Measurements from ENCODE around the gene ST6GALNAC1. TPM values are rescaled to one million over a fixed set of nuclear protein-coding genes. Genes with fewer than 3 reads are reported as not detected.
"Not testable (repeated sequence)": the region's sequence is repeated elsewhere in the genome, so short reads cannot be mapped to it uniquely, and the experiment has no call there.

ST6GALNAC1 gene
- total RNA-seq, 2 experiments from 2014 or later, result not detected

DNA sequence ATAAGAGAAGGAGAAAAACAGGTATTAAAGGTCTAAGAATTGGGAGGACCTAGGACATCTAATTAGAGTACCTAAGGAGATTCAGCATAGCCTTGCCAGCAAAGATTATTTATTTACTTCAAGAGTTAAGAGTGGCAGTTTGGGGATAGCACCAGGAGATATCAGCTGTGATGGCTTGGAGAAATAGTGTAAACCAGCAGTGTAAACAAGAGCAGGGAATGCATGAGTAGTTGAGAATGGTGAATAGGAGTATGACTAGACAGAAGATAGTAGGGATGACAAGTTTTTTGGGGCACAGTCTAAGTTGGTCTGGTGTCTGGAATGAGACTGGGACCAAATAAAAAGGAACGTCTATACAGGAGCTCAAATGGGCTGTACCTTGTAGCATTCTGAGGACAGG, 36.9 kb downstream of the ST6GALNAC1 start:
- DNase-seq; H3K27ac Mint-ChIP-seq; H3K36me3 Mint-ChIP-seq (ENCODE audit: low read depth); ATAC-seq; H3K4me1 Mint-ChIP-seq (ENCODE audit: low read depth); H3K27me3 Mint-ChIP-seq (ENCODE audit: low read depth); H3K4me3 Mint-ChIP-seq; CTCF ChIA-PET; H3K9me3 Mint-ChIP-seq (ENCODE audit: insufficient read depth); POLR2A ChIA-PET: not testable (repeated sequence)

DNA sequence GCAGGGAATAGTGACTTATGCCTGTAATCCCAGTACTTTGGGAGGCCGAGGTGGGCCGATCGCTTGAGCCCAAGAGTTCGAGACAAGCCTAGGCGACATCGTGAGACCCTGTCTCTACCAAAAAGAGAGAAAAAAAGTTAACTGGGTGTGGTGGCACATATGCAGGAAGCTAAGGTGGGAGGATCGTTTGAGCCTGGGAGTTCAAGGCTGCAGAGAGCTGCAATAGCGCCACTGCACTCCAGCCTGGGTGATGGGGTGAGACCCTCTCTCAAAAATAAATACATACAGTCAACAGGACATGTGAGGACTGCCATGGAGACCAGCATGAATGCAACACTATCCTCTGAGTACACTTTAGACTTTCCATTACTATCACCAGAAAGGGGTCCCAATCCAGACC, 42.5 kb downstream of the ST6GALNAC1 start:
- CTCF ChIA-PET, result interaction anchor here (1.0 to 2.5 kb wide), 4 partner anchors 13 to 77 kb away, joined by 3 to 7 read pairs (median 3); no protein-coding TSS in a partner anchor

GRCh38 chr17:76599694-76600460, 43.7 kb downstream of the ST6GALNAC1 start:
- peaks cover 14% of the 10 kb centered on the region for H3K4me1 Mint-ChIP-seq (ENCODE audit: low read depth)
- no peak overlapping the region for H3K27ac Mint-ChIP-seq
- ChIA-PET POLR2A (interaction anchor here (0.6 to 0.9 kb wide), 2 partner anchors 13 to 43 kb away, joined by 3 to 4 read pairs; no protein-coding TSS in a partner anchor), CTCF (interaction anchor here (1.2 to 2.5 kb wide), 2 partner anchors 24 to 76 kb away, joined by 3 to 7 read pairs; no protein-coding TSS in a partner anchor)
- no peak overlapping the region for H3K4me3 Mint-ChIP-seq
- H3K9me3 Mint-ChIP-seq (ENCODE audit: insufficient read depth), result no peaks in the 10 kb centered on the region
- peaks cover 14% of the 10 kb centered on the region for H3K27me3 Mint-ChIP-seq (ENCODE audit: low read depth)
- no peak for ATAC-seq
- no peak for DNase-seq
- H3K36me3 Mint-ChIP-seq (ENCODE audit: low read depth), result peaks cover 4% of the 10 kb centered on the region

More for the DNA sequence above, 42.5 kb downstream of the ST6GALNAC1 start:
- H3K4me3 Mint-ChIP-seq, result no peak overlapping the region
- ATAC-seq (no peak), DNase-seq (no peak)
- POLR2A ChIA-PET, result no interaction called here
- H3K4me1 Mint-ChIP-seq (ENCODE audit: low read depth), result peaks cover 14% of the 10 kb centered on the region
- no peak overlapping the region for H3K27ac Mint-ChIP-seq
- H3K27me3 Mint-ChIP-seq (ENCODE audit: low read depth), result peaks cover 16% of the 10 kb centered on the region
- peaks cover 4% of the 10 kb centered on the region for H3K36me3 Mint-ChIP-seq (ENCODE audit: low read depth)
- no peaks in the 10 kb centered on the region for H3K9me3 Mint-ChIP-seq (ENCODE audit: insufficient read depth)

GRCh38 chr17:76598004-76598439, 45.5 kb downstream of the ST6GALNAC1 start:
- Mint-ChIP-seq H3K27me3 (ENCODE audit: low read depth) (peaks cover 19% of the 10 kb centered on the region), H3K4me1 (ENCODE audit: low read depth) (peaks cover 14% of the 10 kb centered on the region), H3K36me3 (ENCODE audit: low read depth) (peaks cover 4% of the 10 kb centered on the region), H3K27ac (no peak overlapping the region), H3K9me3 (ENCODE audit: insufficient read depth) (no peaks in the 10 kb centered on the region), H3K4me3 (no peak overlapping the region)
- ChIA-PET POLR2A (no interaction called here), CTCF (interaction anchor here (0.6 to 2.2 kb wide), 4 partner anchors 40 to 84 kb away, joined by 3 to 7 read pairs (median 4); partner anchors contain the start of gene PRCD)
- DNase-seq, result no peak
- no peak for ATAC-seq

- H3K4me3 Mint-ChIP-seq, result no peak overlapping the region
- H3K36me3 Mint-ChIP-seq (ENCODE audit: low read depth), result peaks cover 4% of the 10 kb centered on the region
Observed at GRCh38 chr17:76597156-76598003, 46.2 kb downstream of the ST6GALNAC1 start.

GRCh38 chr17:76594690-76595089, 48.9 kb downstream of the ST6GALNAC1 start:
- no peak for DNase-seq
- ChIA-PET POLR2A (interaction anchor here (0.6 kb wide), 1 partner anchor 10 kb away, joined by 3 read pairs; no protein-coding TSS in a partner anchor), CTCF (interaction anchor here (1.1 to 1.8 kb wide), 3 partner anchors 30 to 87 kb away, joined by 3 to 15 read pairs (median 4); no protein-coding TSS in a partner anchor)
- Mint-ChIP-seq H3K36me3 (ENCODE audit: low read depth) (no peaks in the 10 kb centered on the region), H3K4me3 (no peak overlapping the region), H3K9me3 (ENCODE audit: insufficient read depth) (no peaks in the 10 kb centered on the region), H3K27me3 (ENCODE audit: low read depth) (peaks cover 18% of the 10 kb centered on the region), H3K4me1 (ENCODE audit: low read depth) (no peaks in the 10 kb centered on the region), H3K27ac (no peak overlapping the region)
- ATAC-seq, result no peak

More at GRCh38 chr17:76597156-76598003, 46.2 kb downstream of the ST6GALNAC1 start:
- DNase-seq (no peak), ATAC-seq (no peak)
- Mint-ChIP-seq H3K27me3 (ENCODE audit: low read depth) (peaks cover 17% of the 10 kb centered on the region), H3K4me1 (ENCODE audit: low read depth) (peaks cover 14% of the 10 kb centered on the region), H3K27ac (no peak overlapping the region), H3K9me3 (ENCODE audit: insufficient read depth) (no peaks in the 10 kb centered on the region)
- CTCF ChIA-PET, result interaction anchor here (0.6 to 2.2 kb wide), 2 partner anchors 57 to 75 kb away, joined by 3 to 7 read pairs; partner anchors contain the start of gene PRCD
- POLR2A ChIA-PET, result no interaction called here

GRCh38 chr17:76593959-76594358, 49.6 kb downstream of the ST6GALNAC1 start:
- ATAC-seq (no peak), DNase-seq (no peak)
- Mint-ChIP-seq H3K9me3 (ENCODE audit: insufficient read depth) (no peaks in the 10 kb centered on the region), H3K27ac (no peak overlapping the region), H3K27me3 (ENCODE audit: low read depth) (peaks cover 24% of the 10 kb centered on the region), H3K4me1 (ENCODE audit: low read depth) (no peaks in the 10 kb centered on the region), H3K36me3 (ENCODE audit: low read depth) (no peaks in the 10 kb centered on the region), H3K4me3 (no peak overlapping the region)
- ChIA-PET POLR2A (no interaction called here), CTCF (interaction anchor here (0.9 to 1.8 kb wide), 5 partner anchors 30 to 88 kb away, joined by 3 to 15 read pairs (median 3); no protein-coding TSS in a partner anchor)

- Mint-ChIP-seq H3K27ac (no peak overlapping the region), H3K36me3 (ENCODE audit: low read depth) (no peaks in the 10 kb centered on the region), H3K27me3 (ENCODE audit: low read depth) (peaks cover 28% of the 10 kb centered on the region), H3K9me3 (ENCODE audit: insufficient read depth) (no peaks in the 10 kb centered on the region), H3K4me1 (ENCODE audit: low read depth) (no peaks in the 10 kb centered on the region), H3K4me3 (no peak overlapping the region)
- CTCF ChIA-PET, result interaction anchor here (0.9 to 1.8 kb wide), 4 partner anchors 31 to 65 kb away, joined by 3 to 15 read pairs (median 4); no protein-coding TSS in a partner anchor
- POLR2A ChIA-PET, result no interaction called here
- DNase-seq (no peak), ATAC-seq (no peak)
Observed at GRCh38 chr17:76593384-76593826, 50.2 kb downstream of the ST6GALNAC1 start.

- H3K27ac Mint-ChIP-seq, result no peak overlapping the region
Observed at GRCh38 chr17:76588182-76588581, 55.4 kb downstream of the ST6GALNAC1 start.

GRCh38 chr17:76586741-76587487, 56.6 kb downstream of the ST6GALNAC1 start:
- peaks cover 57% of the 10 kb centered on the region for H3K27me3 Mint-ChIP-seq (ENCODE audit: low read depth)
- H3K4me1 Mint-ChIP-seq (ENCODE audit: low read depth), result peaks cover 10% of the 10 kb centered on the region
- H3K36me3 Mint-ChIP-seq (ENCODE audit: low read depth), result no peaks in the 10 kb centered on the region
- ChIA-PET POLR2A (interaction anchor here (0.6 kb wide), 1 partner anchor 13 kb away, joined by 3 read pairs; no protein-coding TSS in a partner anchor), CTCF (interaction anchor here (0.9 to 3.4 kb wide), 6 partner anchors 29 to 178 kb away, joined by 3 to 25 read pairs (median 6); no protein-coding TSS in a partner anchor)
- H3K27ac Mint-ChIP-seq, result no peak overlapping the region
- no peak for DNase-seq
- ATAC-seq, result no peak
- no peaks in the 10 kb centered on the region for H3K9me3 Mint-ChIP-seq (ENCODE audit: insufficient read depth)
- H3K4me3 Mint-ChIP-seq, result no peak overlapping the region

More at GRCh38 chr17:76588182-76588581, 55.4 kb downstream of the ST6GALNAC1 start:
- no peaks in the 10 kb centered on the region for H3K36me3 Mint-ChIP-seq (ENCODE audit: low read depth)
- ATAC-seq, result no peak
- DNase-seq, result no peak
- no peaks in the 10 kb centered on the region for H3K9me3 Mint-ChIP-seq (ENCODE audit: insufficient read depth)
- CTCF ChIA-PET, result interaction anchor here (0.9 to 1.5 kb wide), 4 partner anchors 8 to 94 kb away, joined by 3 to 8 read pairs (median 4); no protein-coding TSS in a partner anchor
- peaks cover 10% of the 10 kb centered on the region for H3K4me1 Mint-ChIP-seq (ENCODE audit: low read depth)
- POLR2A ChIA-PET, result interaction anchor here (1.2 kb wide), 1 partner anchor 30 kb away, joined by 3 read pairs; no protein-coding TSS in a partner anchor
- no peak overlapping the region for H3K4me3 Mint-ChIP-seq
- H3K27me3 Mint-ChIP-seq (ENCODE audit: low read depth), result peaks cover 53% of the 10 kb centered on the region

All from activated CD8-positive, alpha-beta T cell treated with anti-CD3 and anti-CD28 coated beads, Interleukin-2, amount 10 ng/mL, durations not matched to agents 7 days and 5 days (primary cell).